Stimulated activated CD4-positive, alpha-beta T cell treated with anti-CD3 and anti-CD28 coated beads, Interleukin-15, amount 100 ng/mL, for 24 hours (primary cell): Measurements from ENCODE around the gene RPL29.
"Not testable (repeated sequence)": the region's sequence is repeated elsewhere in the genome, so short reads cannot be mapped to it uniquely, and the experiment has no call there.

Experiments
- DNase-seq: peaks from one replicate; pipeline ENCODE4 v3.0.0-alpha.2; 2020

Gene RPL29

GRCh38 chr3:52004906-52005395, 9.3 kb upstream of the RPL29 start:
- no peak for DNase-seq

GRCh38 chr3:52004163-52004787, 8.6 kb upstream of the RPL29 start:
- no peak for DNase-seq

- DNase-seq, result no peak
Observed at GRCh38 chr3:52002748-52003147, 7.1 kb upstream of the RPL29 start.

- DNase-seq, result peak; percentile 89
Observed at GRCh38 chr3:52001443-52001974, 5.8 kb upstream of the RPL29 start.

- DNase-seq, result no peak
Observed at GRCh38 chr3:51999846-52000245, 4.2 kb upstream of the RPL29 start.

GRCh38 chr3:51998774-51999173, 3.1 kb upstream of the RPL29 start:
- DNase-seq, result no peak

- no peak for DNase-seq
Observed at GRCh38 chr3:51997935-51998596, 2.4 kb upstream of the RPL29 start.

GRCh38 chr3:51997172-51997571, 1.5 kb upstream of the RPL29 start:
- DNase-seq, result no peak

- DNase-seq, result no peak
Observed at GRCh38 chr3:51994530-51994929, 1.2 kb downstream of the RPL29 start.

GRCh38 chr3:51993657-51994056, 2.0 kb downstream of the RPL29 start:
- not testable (repeated sequence) for DNase-seq

- DNase-seq, result no peak
Observed at GRCh38 chr3:51992017-51992682, 3.5 kb downstream of the RPL29 start.

GRCh38 chr3:51990501-51990971, 5.2 kb downstream of the RPL29 start:
- DNase-seq, result peak; percentile 47

GRCh38 chr3:51988286-51989146, 7.2 kb downstream of the RPL29 start:
- DNase-seq, result no peak

- DNase-seq, result no peak
Observed at GRCh38 chr3:51987568-51987967, 8.1 kb downstream of the RPL29 start.

- DNase-seq, result no peak
Observed at GRCh38 chr3:51986010-51986947, 9.4 kb downstream of the RPL29 start.

GRCh38 chr3:51985063-51985462, 10.6 kb downstream of the RPL29 start:
- DNase-seq, result no peak

- no peak for DNase-seq
Observed at GRCh38 chr3:51984269-51984647, 11.4 kb downstream of the RPL29 start.

- no peak for DNase-seq
Observed at GRCh38 chr3:51983578-51984268, 12.0 kb downstream of the RPL29 start.

GRCh38 chr3:51982838-51983577, 12.7 kb downstream of the RPL29 start, which contains the start of gene ACY1:
Gene ACY1 (plus strand): TSS chr3:51983535. CDS start chr3:51984065, 530 bp downstream.
- peak; percentile 91 for DNase-seq

- peak; percentile 55 for DNase-seq
Observed at GRCh38 chr3:51982352-51982837, 13.3 kb downstream of the RPL29 start.
